GM21737 (cell line): Measurements from ENCODE around the gene PRKCH.
"Not testable (repeated sequence)": the region's sequence is repeated elsewhere in the genome, so short reads cannot be mapped to it uniquely, and the experiment has no call there.

Experiments used
- ATAC-seq: cut with Tn5 transposase; IDR thresholded peaks from one replicate; pipeline ENCODE4 v1.9.1; 2021; ENCODE audit warnings: mild to moderate bottlenecking, moderate library complexity; ENCODE audit not compliant: unreplicated experiment

PRKCH gene

GRCh38 chr14:61304688-61305087 is 16.7 kb upstream of the PRKCH start:
- ATAC-seq, result no peak

- ATAC-seq, result no peak
Measured at GRCh38 chr14:61308198-61308597, 13.2 kb upstream of the PRKCH start.

DNA sequence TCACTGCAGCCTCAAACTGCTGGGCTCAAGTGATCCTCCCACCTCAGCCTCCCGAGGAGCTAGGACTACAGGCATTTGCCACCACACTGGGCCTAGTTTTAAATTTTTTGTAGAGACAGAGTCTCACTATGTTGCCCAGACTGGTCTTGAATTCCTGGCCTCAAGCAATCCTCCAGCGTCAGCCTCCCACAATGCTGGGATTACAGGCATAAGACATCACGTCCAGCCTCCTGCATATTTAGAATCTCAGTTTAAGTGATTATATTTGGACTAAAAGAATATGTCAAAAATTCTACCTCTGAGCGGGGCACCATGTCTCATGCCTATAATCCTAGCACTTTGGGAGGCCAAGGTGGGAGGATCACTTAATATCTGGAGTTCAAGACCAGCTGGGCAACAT is 12.7 kb upstream of the PRKCH start:
- not testable (repeated sequence) for ATAC-seq

- ATAC-seq, result no peak
Measured at GRCh38 chr14:61315313-61315712, 6.1 kb upstream of the PRKCH start.

DNA sequence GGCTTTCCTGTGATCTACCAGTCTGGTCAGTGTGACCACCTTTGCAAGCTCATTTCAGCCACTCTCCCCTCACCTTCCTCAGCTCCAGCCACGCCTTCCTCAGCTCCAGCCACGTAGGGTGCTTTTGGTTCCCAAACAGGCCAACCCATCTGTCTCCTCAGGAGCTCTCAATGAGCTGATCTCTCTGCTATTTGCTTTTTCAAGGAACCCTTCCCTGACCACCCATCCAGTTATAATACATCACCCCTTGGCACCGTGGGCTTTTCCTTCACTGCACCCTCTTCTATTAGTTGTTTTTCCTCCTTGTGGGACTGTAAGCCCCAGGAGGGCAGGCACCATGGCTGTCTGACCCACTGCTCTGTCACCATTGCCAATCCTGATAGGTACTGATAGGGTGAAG is 2.3 kb upstream of the PRKCH start:
- ATAC-seq, result no peak

DNA sequence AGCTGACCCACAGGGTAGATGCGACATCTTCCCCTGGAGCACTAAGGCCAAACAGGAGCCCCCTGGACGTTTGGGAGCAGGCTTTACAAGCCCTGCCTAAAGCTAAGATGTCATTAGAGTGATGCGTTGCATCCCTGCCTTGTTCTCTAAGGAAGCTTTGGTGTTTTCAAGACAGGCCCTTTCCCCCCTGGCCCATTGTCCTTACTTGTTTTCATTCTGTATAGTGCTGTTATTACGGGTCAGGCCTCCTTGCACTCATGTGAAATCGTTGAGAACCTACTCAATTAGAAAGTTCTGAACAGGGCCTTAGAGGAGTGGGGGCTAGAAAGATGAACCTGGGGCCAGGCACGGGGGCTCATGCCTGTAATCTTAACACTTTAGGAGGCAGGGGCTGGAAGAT is 1.7 kb upstream of the PRKCH start:
- ATAC-seq, result no peak

DNA sequence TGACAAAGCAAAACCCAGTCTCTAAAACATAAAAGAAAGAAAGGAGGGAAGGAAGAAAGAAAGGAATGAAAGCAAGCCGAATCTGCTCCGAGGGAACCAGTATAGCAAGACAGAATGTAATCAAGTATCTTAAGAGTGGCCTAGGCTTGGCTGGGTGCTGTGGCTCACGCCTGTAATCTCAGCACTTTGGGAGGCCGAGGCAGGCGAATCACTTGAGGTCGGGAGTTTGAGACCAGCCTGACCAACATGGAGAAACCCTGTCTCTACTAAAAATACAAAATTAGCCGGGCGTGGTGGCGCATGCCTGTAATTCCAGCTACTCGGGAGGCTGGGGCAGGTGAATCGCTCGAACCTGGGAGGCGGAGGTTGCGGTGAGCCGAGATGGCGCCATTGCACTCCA is 1.2 kb upstream of the PRKCH start:
- not testable (repeated sequence) for ATAC-seq

GRCh38 chr14:61320806-61321384 is 484 bp upstream of the PRKCH start:
- no peak for ATAC-seq

DNA sequence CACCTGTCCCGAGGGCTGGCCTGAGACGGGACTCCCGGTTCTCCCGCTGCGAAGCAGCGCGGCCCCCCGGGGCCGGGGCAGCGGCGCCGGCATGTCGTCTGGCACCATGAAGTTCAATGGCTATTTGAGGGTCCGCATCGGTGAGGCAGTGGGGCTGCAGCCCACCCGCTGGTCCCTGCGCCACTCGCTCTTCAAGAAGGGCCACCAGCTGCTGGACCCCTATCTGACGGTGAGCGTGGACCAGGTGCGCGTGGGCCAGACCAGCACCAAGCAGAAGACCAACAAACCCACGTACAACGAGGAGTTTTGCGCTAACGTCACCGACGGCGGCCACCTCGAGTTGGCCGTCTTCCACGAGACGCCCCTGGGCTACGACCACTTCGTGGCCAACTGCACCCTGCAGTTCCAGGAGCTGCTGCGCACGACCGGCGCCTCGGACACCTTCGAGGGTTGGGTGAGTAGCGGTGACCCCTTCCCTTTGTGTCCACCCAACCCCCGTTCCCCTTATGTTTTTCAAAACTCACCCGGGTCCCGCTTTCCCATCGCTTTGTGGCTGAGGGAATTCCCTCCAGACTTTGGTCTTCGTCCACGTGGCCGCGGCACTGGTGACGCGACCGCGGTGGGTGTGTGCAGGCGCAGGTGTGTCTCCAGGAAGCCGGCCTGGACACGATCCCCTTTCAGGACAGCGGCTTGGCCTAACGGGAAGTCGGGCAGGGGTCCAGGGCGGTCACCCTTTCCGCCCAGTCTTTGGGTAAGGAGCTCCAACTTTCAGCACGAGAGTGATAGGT is 826 bp downstream of the PRKCH start:
- ATAC-seq, result peak; percentile 17

DNA sequence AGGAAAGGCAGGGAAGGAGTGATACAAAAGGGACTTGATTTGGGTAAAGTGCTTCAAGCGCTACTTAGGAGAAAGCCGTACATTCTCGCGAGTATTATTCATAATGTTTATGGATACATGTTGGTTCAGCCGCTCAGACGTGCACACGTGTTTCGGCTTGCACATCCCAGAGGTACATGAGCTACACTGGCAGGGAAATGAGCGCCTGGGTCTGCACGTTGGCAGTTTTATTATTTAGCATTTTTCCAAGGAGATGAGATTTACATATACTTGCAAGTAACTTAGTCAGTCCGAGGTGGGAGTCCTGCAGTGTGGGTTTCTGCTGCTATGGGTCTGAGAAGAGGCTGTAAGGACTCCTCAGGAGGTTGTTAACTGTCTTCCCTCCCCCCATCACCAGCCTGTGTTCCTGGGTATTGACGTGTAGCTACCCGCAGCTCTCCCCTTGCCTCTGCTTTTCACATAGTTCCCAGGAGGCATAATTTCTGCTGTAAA is 1.5 kb downstream of the PRKCH start:
- no peak for ATAC-seq

DNA sequence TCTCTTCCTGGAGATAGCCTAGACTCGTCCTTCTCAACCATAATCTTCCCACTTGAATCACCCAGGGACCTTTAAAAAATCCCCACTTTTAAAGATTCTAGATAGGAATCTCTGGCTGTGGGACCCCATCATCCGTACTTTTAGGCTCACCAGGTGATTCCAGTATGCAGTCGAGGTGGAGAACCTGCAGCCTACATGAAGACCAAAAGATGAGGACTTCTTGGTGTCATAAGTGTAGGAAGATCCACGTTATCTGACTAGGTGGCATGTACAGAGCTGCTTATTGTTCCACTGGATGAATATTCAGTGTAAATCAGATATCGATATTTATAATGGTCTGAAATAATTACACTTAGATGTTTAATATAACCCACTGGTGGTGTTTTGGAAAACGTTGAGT is 2.6 kb downstream of the PRKCH start:
- ATAC-seq, result no peak

- ATAC-seq, result no peak
Measured at GRCh38 chr14:61325166-61325565, 3.8 kb downstream of the PRKCH start.

DNA sequence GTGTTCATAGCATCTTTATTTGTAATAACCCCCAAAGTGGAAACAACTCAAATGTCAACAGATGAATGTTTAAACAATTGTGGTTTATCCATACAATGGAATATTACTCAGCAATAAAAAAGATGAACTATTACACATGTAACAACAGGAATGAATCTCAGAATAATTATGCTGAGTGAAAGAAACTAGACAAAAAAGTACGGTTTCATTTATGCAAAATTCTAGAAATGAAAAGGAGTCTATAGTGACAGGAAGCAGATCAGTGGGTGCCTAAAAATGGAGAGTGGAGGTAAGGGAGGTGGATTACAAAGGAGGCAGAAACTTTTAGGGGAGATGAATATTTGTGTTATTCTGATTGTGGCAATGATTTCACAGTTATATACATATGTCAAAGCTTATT is 4.8 kb downstream of the PRKCH start:
- ATAC-seq, result no peak

DNA sequence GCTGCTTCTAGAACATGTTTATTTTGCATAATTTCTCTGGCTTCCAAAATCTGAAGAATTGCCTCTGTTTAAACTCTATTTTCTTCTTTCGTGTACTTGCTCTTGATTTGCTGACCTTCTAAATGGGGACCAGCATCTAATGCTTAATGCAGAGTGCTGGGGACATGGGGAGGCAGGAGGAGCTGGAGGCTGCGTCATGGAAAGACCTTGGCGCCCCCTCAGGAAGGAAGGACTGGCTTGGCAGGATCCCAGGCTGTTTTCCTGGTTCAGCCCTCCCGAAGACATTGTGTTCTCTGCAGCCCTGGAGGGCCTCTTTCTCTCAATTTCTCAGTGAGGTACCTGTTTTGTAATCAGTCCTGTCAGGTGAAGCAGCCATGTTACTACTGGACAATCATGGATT is 5.5 kb downstream of the PRKCH start:
- ATAC-seq, result no peak

DNA sequence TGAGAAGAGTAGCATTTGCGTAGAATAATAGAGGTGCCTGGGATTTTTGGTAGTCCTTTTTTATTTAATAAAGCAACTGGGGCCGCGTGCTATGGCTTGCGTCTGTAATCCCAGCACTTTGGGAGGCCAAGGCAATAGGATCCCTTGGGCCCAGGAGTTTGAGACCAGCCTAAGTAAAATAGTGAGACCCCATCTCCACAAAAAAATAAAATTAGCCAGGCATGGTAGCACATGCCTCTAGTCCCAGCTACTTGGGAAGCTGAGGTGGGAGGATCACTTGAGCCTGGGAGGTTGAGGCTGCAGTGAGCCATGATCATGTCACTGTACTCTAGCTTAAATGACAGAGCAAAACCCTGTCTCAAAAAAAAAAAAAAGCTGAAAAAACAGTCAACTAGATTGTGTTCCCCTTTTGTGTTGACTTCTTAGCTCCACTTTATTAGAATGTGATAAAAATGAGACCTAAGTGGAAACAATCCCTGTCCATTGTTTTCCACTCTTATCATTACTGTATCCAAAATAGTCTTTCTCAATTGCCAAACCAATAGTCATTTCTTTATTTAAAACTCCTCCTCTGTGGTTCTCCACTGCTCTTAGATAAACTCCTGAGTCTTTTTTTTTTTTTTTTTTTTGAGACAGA is 7.4 kb downstream of the PRKCH start:
- no peak for ATAC-seq

DNA sequence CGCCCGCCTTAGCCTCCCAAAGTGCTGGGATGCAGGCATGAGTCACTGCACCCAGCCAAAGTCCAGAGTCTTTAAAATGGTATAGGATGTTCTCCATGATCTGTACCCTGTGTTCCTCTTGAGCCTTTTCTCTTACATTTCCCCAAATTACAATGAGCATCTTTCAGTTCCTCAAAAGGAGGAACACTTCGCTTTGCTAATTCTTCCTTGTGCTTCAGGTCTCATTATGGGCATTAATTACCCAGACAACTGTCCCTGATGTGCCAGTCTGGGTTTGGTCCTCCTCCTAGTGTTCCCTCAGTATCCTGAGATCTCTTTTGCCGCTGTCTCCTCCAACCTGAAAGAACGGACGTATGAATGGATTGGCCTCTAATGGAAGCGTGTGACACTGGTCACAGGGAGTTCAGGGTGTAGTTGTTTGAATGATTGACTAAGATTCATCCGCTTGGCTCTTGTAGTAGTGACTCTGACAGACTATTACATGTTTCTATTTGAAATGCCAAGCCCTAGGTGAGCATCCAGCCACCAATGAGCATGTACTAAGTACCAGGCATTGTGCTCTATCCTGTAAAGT is 8.2 kb downstream of the PRKCH start:
- no peak for ATAC-seq

DNA sequence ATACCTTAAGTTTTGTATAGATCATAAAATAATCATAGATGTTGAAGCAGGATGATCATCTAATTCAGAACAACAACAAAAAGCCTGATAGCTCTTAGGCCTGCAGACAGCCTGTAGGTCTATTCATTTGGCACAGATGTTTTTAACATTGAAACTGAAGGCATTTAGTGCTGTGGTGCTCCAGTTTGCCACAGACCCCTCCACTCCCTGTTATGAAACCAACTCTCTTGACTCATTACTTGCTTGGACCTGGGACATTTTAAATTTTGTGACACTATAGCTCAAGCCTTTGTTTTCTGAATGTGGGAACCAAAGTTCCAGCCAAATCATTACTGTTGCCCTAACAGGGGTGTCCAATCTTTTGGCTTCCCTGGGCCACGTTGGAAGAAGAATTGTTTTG is 9.1 kb downstream of the PRKCH start:
- ATAC-seq, result no peak

DNA sequence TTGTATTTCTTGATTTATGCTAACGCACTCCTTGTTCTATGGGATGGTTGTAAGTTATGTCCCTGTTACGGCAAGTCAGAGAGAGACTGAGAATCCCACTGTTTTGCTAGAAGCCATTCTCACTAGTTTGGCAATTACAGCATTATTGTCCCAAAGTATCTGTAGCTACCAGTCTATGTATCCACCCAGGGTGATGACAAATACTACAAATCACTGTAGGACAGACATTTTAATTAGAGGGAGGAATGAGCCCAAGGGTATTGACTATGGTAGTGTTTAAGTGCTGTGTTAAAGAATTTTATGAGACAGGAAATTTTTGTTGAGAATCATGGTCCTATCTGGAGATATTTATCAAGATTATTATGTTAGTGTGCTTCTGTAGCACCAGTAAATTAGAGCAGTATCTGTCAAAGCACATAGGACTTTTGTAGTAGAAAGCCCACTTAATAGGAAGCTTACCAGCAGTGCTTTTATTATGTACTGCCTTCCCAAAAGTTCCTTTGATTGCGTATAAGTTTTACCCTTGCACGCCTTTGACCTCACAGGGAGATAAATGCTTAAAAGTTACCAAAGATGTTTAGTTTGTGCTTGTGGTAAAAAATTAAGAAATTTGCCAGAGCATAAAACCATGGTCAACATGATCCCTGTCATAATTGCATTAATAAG is 10.7 kb downstream of the PRKCH start:
- no peak for ATAC-seq

DNA sequence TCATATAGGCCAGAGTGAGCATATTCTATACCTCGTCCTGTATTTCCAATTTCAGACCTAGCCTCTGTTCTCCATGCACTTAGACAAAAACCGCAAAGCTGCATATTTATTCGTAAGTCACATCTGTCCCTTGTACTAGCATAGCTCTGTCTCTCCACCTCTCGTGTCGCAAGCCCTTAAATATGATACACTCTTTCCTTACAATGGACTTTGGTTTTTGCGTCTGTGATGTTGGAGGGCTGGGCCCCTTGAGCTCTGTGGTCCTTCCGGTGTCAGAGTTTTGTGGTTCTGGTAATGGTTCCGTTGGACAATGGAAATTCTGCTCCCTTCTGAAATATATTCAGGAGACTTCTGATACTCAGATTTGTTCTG is 11.3 kb downstream of the PRKCH start:
- no peak for ATAC-seq

DNA sequence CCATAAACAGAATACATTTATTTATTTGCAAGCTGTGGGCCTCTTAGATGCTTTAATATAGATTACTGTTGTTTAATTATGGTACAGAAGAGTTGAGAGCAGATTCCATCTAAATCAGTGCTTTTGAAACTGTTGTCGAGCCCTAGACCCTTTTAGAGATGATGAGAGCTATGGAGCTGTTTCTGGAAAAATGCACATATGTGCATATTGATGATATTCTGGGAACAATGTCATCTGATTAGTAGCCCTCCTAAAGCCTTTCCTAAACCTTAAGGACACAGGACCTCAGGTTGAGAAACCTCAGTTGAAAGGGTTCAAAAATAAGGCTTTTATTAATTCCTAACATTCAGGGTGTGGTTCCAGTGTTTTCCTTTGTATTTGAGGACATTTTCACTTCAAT is 11.7 kb downstream of the PRKCH start:
- ATAC-seq, result no peak

DNA sequence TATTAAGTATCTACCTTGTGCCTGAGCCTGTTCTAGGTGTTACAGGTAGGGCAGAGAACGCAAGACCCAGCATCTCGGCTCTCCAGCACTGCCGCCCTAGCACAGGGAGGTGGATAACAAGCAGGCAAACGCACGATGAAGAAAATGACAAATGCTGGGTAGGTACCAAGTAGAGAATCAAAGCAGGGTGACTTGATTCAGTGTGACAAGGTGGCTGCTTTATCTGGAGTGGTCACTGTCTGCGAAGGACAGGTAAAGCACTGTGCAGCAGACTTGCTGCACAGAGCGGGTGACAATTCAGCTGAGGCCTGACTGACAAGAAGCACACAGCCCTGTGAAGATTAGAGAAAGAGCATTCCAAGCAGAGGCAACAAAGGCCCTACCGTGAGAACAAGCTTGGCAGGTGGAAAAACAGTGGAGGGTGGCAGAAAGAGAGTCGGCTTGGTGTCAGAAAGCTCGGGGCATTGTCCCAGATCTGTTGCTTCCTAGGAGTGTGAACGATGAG is 12.9 kb downstream of the PRKCH start:
- no peak for ATAC-seq
